ENCODE data around the gene POU2AF1.

GRCh38 chr11:111324277-111324720 is 54.8 kb downstream of the POU2AF1 start:
- TF ChIP-seq CTCF (IDR thresholded peaks at IDR 0.05): no peak
- no peak for TF ChIP-seq ZFX (IDR thresholded peaks at IDR 0.05; ENCODE audit: borderline replicate concordance)
